Measurements from ENCODE around the gene EYS.

- TF ChIP-seq USF2 (IDR thresholded peaks at IDR 0.05) (no peak), CTCF (IDR thresholded peaks at IDR 0.05) (no peak), RFX5 (IDR thresholded peaks at IDR 0.05) (no peak), HOXA7 (CRISPR knock-in tag; IDR thresholded peaks at IDR 0.05) (no peak), HEYL (CRISPR knock-in tag; IDR thresholded peaks at IDR 0.05) (no peak), SMC3 (IDR thresholded peaks at IDR 0.05) (no peak), BHLHE40 (IDR thresholded peaks at IDR 0.05; ENCODE audit: low read depth, low read length) (no peak), POLR2A (IDR thresholded peaks at IDR 0.05; ENCODE audit: low read length) (no peak), NPAS2 (CRISPR knock-in tag; IDR thresholded peaks at IDR 0.05; ENCODE audit: borderline replicate concordance) (no peak), EP300 (IDR thresholded peaks at IDR 0.05) (no peak), PBX3 (IDR thresholded peaks at IDR 0.05) (no peak)
- TF ChIP-seq, protein P1, sequence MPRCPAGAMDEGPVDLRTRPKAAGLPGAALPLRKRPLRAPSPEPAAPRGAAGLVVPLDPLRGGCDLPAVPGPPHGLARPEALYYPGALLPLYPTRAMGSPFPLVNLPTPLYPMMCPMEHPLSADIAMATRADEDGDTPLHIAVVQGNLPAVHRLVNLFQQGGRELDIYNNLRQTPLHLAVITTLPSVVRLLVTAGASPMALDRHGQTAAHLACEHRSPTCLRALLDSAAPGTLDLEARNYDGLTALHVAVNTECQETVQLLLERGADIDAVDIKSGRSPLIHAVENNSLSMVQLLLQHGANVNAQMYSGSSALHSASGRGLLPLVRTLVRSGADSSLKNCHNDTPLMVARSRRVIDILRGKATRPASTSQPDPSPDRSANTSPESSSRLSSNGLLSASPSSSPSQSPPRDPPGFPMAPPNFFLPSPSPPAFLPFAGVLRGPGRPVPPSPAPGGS (IDR thresholded peaks at IDR 0.05): no peak
- TF ChIP-seq, protein P2, sequence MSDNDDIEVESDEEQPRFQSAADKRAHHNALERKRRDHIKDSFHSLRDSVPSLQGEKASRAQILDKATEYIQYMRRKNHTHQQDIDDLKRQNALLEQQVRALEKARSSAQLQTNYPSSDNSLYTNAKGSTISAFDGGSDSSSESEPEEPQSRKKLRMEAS (IDR thresholded peaks at IDR 0.05): no peak
These were observed 517.7 kb downstream of the EYS start for GRCh38 chr6:65189236-65189881.

Measured in A549 (cell line).